ENCODE measurements around the gene LRRC4C.

Gene LRRC4C

DNA sequence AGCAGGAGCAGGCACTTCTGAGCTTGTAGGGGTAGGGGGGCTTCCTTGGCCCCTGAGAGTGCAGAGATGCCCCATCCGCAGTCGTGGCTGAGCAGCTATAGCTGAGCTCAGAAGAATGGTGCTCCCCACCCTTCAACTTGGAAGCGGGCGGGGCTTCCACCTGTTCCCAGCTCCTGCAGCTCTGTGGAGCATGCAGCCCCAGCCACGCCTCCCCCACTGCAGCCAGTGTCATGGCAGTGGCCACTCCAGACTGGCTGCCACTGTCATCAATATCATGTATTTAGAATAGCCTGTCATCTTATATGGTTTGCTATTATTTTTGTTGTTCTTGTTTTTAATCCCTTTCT is 213.1 kb downstream of the LRRC4C start:
- DNase-seq, result no peak

DNA sequence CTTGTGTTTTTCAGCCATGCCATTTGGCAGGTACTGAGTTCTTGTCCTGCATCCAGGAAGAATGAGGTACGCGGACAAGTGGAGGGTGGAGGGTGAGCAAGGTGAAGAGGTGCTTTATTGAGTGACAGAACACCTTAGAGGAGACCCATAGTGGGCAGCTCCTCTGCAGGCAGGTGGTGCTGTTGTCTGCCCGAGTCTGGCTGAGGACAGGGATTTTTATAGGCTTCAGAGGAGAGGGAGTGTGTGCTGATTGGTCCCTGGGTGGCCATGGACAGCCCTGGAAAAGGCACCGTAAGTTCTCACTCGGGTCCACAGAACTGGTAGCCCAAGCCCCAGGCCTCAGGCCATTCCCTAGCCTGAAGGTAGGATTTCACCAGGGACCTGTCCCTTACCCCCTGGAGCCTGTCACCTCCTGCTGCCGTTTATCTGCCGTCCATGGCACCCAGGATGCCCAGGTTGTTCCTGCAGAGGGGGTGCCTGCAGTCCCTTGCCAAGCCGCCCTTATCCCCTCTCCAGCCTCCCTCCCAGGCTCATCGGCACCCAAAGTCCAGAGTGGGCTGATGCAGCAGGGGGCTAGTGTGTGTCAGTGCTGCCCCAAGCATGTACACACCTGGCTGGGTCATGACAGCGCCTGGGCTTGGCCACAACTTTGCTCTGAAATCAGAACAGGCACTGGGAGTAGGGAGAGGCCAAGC is 213.6 kb downstream of the LRRC4C start:
- DNase-seq, result no peak

DNA sequence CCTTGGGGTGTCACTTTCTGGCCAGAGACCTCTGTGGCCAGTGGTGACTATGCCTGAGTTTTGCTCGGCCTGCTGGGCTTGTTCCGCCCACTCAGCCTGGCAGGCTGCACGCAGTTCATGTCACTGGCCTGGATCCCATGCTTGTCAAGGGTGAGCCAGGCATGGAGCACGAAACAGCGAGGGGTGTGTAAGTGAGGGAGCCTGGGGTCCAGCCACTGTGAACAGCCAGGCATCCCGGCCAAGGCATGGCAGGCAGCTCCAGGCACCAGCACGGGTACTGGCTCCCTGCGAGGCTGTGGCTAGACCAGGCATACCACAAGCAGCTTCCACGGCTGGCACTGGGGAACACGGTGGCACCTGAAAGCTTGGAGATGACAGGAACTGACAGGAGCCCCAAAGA is 214.3 kb downstream of the LRRC4C start:
- DNase-seq, result no peak

DNA sequence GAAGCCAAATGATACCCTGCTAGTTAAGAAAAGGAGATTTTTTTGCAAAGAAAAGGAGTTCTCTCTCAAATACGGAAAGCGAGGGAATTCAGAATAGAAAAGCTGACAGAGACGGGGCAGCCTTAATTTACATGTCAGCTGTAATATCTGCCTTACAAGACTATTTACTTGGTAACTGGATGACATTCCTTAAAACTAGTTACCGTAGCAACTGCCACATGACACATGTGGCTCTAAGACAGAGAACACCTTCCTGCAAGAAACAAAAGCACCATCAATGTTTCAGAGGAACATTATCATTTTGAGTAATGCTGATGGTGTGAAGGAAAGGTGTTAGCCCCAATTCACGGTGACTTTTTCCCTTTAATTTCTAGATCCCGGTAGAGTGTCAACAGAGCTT is 222.1 kb downstream of the LRRC4C start:
- DNase-seq, result no peak

DNA sequence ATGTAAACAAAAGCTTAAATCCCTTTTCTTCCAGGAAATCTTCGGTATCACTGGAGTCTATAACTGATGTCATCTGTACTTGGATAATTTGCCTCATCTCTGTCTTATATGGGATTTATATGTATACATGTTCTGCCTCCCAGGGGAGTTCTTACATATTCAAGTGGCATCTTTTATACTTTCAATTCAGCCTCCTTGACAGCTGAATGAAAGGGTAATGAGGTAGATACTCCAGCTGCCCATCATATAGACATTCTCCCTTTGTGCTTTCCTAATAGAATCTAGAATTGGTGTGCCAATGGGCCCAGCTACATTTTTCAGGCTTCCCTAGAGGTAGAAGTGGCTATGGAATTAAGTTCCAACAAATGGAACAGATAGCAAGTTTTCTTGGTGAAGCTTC is 223.8 kb downstream of the LRRC4C start:
- DNase-seq, result no peak

DNA sequence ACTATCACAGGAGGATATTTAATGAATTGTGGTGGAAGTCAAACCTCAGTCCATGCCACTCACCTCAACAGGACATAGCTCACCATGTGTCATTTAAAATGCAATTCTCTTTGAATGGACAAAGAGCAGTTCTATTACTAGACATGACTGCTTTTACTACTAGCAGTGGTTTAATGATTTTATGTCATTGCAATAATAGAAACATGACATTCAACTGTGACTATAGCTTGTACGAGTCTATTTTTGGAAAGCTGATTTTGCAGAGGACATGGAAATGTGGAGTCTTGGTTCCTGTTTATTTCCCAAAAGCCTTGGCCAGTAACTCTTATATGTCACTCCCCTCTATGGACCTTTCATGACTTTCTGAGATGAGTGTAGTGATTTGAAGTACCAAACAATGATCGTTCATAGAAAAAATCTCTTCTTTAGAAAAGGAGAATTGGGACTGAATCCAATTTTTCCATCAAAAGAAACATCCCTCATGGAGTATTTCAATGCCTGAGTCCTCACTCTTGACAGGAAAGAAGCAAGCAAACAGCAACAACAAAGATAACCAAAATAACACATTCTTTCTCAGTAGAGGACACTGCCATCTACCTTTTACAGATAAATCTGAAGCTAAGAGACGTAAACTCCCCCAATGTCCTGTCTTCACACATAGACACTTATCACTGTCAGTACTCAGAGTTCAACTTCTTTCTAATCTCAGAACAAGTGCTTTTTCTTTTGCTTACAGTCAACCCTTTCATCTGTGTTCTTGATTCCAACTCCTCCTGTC is 233.4 kb downstream of the LRRC4C start:
- DNase-seq, result no peak

DNA sequence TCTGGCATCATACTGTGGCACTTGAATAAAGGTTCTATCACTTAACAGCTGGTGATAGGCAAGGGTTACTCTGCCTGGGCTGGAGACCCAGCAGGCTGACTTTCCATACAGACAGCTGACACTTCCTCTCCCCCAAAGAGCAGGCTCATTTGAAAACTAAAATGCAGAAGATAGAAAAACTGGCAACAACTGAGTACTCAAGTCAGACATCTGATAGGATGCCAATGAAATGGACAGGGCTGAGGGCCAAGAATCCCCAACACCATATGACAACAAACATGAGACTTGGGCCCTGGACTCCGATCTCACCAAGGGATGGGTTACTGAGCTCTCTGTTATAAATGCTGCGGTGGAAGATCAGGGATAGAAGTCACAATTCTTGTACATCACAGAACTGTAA is 237.2 kb downstream of the LRRC4C start:
- no peak for DNase-seq

DNA sequence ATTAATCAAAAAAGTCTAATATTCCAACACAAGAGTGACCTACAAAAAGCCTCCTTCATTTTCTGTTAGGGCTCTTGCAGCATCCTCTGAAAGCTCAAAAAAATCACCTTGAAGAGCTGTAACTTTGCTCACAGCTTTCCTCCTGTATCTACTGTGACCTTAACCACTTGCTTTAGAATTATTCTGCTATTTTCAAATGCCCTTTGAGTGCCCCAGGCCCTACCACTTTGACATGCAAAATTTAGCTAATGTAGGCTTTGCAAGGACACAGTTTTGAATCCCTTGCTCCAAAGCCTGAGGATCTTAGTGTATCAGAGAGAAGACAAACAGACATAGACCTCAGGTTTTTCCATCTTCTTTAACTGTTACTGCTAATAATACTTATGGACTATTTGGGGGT is 253.1 kb downstream of the LRRC4C start:
- no peak for DNase-seq

DNA sequence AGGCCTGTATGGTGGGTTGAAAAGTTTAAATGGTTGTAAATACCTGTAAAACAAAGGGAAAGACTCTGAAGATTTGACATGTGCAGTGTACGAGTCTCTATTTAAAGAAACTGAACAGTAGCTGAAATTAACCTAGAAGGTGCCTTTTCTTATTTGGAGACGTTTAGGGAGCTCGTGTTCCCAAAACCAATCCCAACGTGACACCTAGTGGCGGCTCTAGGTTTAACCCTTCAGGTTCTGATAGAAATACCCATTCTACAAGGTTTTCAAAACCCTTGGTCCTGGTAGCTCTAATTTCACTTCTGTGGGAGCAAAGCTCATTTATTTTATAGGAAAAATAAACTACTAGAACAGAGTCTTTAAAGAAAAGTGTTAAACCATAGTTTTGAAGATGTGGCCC is 258.3 kb downstream of the LRRC4C start:
- DNase-seq, result no peak

DNA sequence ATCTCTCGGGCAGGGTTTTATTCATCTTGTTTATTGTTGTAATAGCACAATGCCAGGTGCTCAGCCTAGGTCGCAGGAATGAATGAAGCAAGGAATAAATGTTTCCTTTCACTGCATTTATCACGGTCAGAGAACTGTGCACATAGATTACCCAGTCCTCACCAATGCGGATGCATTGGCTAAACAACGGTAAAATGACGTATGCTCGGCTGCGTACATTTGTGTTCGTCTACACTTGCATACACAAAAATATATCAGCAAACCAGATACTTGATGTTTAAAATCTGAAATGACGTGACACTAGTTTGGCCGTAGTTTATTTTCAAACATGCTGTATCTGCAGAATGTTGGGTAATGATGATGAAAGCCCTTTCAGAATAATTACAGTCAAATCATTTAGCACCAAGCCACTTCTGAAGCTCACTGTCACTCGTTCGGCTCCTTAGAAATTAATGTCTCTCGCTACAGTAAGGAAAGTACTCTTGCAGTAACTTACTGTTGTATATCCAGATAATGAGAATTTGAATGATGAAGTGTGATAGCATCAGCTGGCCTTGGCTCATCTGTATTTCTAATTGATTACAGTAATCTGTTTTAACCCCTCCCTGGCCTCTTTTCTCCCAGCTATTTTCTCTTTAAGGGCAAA is 268.9 kb downstream of the LRRC4C start:
- DNase-seq, result no peak

DNA sequence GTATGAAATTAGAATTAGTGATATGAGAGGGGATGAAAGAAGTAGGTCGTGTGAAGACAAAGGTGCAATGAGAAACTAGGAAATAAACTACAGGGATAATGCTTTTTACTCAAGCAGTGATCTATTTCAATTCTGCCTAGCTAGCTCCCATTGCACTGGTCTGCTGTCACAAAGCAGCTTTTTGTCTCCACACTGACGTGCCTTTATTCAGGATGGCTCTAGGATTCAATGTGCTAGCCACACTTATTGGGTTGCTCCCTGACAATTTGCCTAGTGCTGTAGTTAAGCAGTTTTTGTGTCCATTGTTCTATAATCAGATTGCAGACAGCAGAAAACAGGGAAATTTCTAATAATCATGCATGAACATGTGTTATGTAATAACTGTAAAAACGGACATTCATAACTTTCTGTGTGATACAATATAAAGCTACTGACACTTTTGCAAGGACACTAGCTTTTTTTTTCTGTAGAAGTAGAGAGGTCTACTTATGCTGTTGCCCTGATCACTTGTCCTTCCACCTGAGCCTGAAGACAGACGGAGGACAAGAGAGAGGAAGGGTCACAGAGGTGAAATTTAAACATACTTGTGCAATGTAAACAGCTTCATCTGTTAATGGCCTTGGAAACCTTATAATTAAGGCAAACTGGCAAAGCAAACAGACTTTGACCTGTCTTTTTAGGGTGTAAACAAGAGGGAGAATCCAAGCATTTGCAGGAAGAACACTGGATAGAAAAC is 269.6 kb downstream of the LRRC4C start:
- DNase-seq, result no peak

DNA sequence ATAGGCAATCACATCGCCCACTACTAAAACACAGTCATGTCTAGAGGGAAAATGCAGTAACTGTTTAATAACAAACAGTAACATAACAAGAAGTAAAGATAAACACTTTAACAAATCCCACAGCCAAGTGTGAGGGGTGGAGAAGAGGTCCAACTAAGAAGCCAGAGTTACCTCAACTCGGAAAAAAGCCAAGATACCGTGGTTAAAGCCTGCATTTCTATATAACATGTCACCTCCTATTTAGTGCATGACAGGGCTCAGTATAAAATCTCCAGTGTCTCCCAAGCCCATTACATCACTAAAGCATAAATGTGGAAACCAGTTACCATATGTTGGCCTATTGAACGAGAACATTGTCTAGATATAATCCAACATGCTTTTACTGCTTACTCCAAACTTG is 281.7 kb downstream of the LRRC4C start:
- DNase-seq, result no peak

DNA sequence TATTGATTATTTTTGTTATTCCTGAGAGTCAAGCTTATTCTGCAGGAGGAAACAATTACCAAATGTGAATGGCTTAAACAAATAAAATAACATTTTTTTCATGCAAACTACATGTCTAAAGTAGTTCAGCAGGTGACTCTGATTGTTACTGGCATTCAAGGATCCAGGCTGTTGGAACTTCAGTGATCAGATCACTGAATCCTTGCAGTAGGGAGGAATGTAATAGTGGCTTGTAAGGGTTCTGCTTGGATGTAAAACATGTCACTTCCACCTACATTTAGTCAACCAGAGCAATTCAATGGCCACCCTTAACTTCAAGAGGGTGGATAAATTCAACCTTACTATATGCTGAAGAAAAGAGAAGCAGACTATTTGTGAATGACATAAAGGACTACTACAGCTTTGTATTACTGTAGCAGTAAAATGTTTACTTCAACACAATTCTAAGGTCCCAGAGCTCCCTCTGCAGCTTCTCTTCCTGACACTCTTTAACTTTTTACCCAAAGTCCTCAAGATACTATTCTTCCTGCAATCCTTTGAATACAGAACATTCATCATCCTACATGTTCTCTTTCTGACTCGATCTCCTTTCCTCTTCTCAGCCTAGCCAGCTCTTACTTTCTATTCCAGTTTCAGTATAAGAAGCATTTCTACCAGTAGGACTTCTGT is 284.0 kb downstream of the LRRC4C start:
- no peak for DNase-seq

DNA sequence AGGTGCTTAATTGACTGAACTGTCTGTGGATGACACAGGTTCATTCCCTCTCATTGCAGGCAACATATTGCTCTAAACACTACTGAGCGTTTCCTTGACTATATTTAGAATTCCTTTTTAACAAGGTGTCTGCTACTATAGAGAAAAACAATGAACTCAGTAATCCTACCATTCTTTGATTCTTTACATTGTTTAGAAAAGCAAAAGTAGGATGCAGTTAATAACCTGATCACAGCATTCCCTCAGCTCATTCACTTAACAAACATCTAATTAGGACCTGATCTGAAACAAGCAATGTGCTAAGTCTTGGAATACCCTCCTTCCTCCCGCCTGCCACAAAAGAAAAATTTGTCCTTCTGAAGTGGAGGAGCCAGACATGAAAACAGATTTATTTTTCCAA is 313.1 kb downstream of the LRRC4C start:
- DNase-seq, result no peak

DNA sequence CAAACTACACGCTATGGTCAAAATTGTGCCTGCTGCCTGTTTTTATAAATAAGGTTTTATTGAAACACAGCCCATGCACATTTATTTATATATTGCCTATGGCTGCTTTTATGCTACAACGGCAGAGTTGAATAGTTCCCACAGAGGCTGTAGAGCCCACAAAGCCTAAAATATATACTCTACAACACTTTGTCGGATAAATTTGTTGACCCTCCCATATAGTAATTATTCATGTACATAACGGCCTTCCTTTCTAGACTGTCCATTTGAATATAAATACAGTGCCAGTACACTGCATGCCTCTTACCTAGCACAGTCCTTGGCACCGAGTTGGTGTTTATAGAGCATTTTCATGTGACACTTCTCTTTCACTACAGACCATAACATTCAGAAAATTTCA is 314.0 kb downstream of the LRRC4C start:
- no peak for DNase-seq

DNA sequence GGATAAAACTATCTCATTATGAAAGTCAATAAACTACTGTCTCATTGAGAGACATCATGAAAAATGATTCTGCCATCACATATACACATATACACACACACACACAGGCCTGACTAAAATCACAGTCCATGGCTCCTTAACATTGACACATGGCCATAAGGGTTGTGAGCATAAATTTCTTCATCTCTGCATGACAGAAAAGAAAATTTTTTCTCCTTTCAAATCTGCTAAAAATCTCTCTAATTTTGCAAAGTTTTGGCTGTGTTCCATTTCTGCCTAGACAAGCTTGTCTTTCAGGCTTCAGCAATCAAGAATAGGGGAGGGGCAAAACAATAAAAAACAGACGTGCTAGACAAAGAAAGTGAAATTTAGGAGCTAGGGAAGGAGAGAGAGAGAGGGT is 324.5 kb downstream of the LRRC4C start:
- no peak for DNase-seq

DNA sequence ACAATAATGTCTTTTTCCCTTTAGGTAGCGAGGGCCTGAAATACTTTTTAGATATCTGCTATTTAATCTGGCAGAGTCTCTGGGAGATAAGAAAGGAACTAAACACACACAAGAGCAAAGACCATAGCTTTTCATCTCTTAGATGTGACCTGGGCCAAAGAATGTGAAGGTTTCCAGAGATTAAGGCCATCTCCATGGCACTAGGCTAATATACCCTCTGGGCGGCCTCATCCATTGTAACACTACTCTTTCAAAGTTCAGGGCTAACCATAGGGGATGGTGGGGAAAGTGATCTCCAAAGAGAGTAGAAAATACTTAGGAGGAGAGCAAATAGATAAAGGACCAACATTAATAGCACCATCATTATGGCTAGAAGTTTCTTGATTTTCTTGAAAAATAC is 326.4 kb downstream of the LRRC4C start:
- no peak for DNase-seq

DNA sequence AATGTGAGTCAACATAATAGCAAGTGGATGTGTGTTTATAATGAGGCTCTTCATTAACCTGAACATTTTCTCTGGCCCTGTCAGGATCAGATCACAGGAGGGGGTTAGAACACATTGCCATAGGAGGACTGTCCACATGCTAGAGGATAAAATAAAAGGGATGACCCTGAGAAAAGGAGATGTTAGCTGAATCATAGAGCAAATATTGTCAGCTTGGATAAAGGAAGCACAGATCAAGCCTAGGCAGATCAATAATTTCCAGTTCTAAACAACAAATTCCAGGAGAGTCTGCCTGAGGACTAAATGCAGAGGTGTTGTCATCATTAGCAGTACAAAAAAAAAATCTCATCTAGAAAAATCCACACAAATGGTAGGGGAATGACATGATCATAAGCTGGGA is 337.9 kb downstream of the LRRC4C start:
- no peak for DNase-seq

DNA sequence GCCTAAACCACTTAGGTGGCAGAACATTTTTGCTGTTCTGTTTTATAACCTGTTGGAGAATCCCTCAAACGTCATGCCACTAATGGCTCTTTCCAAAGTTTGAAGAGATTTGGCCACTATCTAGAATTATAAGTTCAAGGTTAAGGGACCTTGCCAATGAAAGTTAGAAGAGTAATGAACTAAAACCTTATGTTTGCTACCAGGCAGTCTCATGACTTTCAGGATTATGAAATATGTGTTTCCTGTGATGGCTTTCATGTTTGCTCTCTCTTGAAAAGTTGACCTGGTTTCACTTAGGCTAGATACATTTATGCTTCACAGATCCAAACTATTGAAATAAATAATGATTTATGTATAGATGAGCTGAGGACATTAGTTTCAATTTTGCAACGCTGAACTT is 340.0 kb downstream of the LRRC4C start:
- DNase-seq, result no peak

DNA sequence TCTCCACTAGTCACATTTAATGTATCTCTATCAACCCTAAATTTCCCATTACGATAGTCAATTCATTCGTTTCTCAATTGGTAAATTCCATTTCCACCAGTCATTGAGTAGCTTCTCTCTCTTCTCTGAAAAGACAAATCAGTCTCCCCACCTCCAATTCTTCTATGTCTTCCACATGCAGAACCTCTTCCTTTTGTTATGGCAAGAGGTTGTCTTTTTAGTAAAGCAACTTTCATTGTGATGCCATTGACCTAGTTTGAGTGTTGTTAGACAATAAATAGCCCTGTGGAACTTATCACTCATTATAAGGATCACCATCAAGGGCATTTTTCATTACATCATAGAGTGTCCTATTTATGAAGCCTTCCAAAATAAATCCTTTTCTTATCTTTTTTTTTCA is 340.9 kb downstream of the LRRC4C start:
- no peak for DNase-seq

DNA sequence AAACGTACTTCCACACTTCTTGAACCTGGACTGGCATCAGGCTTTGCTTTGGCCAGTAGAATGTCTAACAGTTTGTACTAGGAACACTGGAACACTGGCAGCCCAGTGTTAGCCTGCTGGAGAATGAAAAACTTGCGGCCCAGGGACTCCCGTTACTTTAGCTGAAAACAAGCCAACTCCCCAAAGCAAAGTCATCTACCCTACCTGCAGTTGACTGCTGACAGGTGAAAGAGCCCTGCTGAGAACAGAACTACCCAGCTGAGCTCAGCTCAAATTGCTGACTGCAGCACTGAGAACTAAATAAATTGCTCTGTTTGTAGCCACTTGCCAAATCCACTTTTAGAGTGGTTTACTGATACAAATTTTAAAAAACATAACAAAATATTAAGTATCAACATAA is 342.5 kb downstream of the LRRC4C start:
- no peak for DNase-seq

DNA sequence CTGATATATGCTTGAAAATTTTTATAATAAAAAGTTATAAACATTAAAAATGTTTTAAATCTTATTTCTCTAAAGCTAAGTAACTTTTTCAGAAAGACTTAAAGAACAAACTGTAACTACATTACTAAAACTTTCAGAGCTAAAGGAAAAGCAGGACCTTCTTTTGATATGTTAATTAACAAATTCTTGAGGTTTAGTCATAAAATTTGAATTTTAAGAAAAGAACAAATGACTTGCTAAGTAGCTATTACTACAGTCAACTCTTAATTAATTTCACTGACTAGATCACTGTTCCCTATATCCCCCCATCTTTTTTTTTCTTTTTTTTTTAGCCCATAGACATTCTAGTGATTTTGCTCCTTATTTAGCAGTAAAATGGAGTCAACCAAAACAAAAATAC is 344.4 kb downstream of the LRRC4C start:
- no peak for DNase-seq

DNA sequence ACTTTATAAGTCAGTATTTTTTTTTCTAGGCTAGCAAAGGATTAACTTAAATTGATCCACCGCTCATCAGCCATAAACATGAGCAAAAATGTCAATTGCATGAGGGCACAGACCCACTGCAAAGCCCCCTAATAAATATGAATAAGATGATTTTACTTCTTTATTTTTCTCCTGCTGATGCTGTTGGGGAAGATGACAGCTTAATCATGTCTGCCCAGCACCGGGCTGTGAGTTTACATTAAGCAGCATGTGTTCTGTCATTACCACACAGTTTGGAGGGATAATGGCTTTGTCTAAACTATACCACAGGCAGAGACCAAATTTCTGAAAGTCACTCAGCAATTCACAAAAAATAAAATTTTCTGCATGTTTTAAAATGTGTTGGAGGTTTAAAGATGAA is 346.3 kb downstream of the LRRC4C start:
- no peak for DNase-seq

Data from CD4-positive, alpha-beta T cell treated with Interleukin-6 for 4 hours (primary cell).